ENCODE results near the gene RARG. TPM values are rescaled to one million over a fixed set of nuclear protein-coding genes. Genes with fewer than 3 reads are reported as not detected.

Gene RARG
- total and polyA plus RNA-seq, 2 of the 4 experiments (the other 2 are of a cell fraction): 7.9 to 30.9 TPM

DNA sequence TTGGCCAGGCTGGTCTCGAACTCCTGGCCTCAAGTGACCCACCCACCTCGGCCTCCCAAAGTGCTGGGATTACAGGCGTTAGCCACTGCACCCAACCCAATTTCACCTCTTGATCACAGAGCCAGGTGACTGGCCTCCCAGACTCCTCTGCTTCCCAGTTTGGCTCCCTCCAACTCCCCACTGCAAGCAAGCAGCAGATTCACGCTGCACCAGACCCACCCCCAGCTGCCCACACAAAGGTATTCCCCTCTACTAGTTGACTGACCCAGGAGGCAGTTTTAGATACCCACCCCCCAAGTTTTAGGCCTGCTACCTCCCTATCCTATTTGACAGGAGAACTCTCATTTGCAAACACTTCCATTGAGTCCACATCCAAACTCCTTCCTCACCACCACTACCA is 5.2 kb downstream of the RARG start:
- TF ChIP-seq, protein P1, sequence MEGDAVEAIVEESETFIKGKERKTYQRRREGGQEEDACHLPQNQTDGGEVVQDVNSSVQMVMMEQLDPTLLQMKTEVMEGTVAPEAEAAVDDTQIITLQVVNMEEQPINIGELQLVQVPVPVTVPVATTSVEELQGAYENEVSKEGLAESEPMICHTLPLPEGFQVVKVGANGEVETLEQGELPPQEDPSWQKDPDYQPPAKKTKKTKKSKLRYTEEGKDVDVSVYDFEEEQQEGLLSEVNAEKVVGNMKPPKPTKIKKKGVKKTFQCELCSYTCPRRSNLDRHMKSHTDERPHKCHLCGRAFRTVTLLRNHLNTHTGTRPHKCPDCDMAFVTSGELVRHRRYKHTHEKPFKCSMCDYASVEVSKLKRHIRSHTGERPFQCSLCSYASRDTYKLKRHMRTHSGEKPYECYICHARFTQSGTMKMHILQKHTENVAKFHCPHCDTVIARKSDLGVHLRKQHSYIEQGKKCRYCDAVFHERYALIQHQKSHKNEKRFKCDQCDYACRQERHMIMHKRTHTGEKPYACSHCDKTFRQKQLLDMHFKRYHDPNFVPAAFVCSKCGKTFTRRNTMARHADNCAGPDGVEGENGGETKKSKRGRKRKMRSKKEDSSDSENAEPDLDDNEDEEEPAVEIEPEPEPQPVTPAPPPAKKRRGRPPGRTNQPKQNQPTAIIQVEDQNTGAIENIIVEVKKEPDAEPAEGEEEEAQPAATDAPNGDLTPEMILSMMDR (conservative IDR thresholded peaks at IDR 0.05; ENCODE audit: low read depth, low read length): no peak
- no peak for TF ChIP-seq RFX5 (IDR thresholded peaks at IDR 0.05; ENCODE audit: low read depth, low read length)
- Histone ChIP-seq H3K9me3 (ENCODE audit: control insufficient read depth, insufficient read depth, low read length) (no peaks in the 10 kb centered on the region), H3K56ac (ENCODE audit: extremely low read depth, insufficient read depth, low read length) (no peak overlapping the region), H3K4ac (ENCODE audit: low read depth, low read length) (no peak overlapping the region), H3K79me1 (ENCODE audit: low read depth in 1 of 2, low read length in 2 of 2) (peaks cover 5 to 48% of the 10 kb centered on the region in 2 experiments; a peak in 3 of 4 replicates), H3K4me2 (ENCODE audit: low read depth, low read length) (no peak overlapping the region), H2BK120ac (ENCODE audit: low read depth, low read length) (no peak overlapping the region), H4K8ac (ENCODE audit: low read depth in 2 of 2, low read length in 2 of 2) (no peak overlapping the region), H2BK15ac (ENCODE audit: low read depth, low read length) (no peak overlapping the region), H3K4me1 (ENCODE audit: control insufficient read depth, insufficient read depth, low read length) (peaks cover 34% of the 10 kb centered on the region), H3K27me3 (ENCODE audit: control insufficient read depth, insufficient read depth, low read length) (no peaks in the 10 kb centered on the region), H3K18ac (ENCODE audit: low read depth, low read length) (no peak overlapping the region), H4K91ac (ENCODE audit: insufficient read depth, low read depth, low read length) (no peak overlapping the region), H3K23ac (ENCODE audit: low read depth, low read length) (no peak overlapping the region), H4K5ac (ENCODE audit: low read depth, low read length) (no peak overlapping the region), H3K36me3 (ENCODE audit: control insufficient read depth, insufficient read depth, low read length) (peaks cover 4% of the 10 kb centered on the region; the same call in 1 of the 2 replicates), H2AK9ac (replicated peaks; ENCODE audit: low read depth, low read length, poor library complexity) (no peak overlapping the region), H2AFZ (replicated peaks; ENCODE audit: low read length, poor library complexity) (no peak overlapping the region), H2BK20ac (ENCODE audit: low read depth, low read length) (no peak overlapping the region), H3K14ac (replicated peaks; ENCODE audit: low read depth, low read length) (no peak overlapping the region), H2BK5ac (ENCODE audit: low read depth, low read length, poor library complexity, severe bottlenecking) (no peak overlapping the region), H2AK5ac (ENCODE audit: low read depth, low read length) (no peak overlapping the region), H3K9me1 (ENCODE audit: insufficient read depth, low read length) (peaks cover 30% of the 10 kb centered on the region), H3K4me3 (ENCODE audit: insufficient read depth, low read depth, low read length) (no peak overlapping the region), H4K20me1 (ENCODE audit: insufficient read depth, low read length) (no peaks in the 10 kb centered on the region), H3K27ac (ENCODE audit: insufficient read depth, low read length) (no peak overlapping the region), H3K9ac (ENCODE audit: low read depth, low read length) (no peak overlapping the region)
- BruUV-seq (replicated peaks): no TSS peak
- in situ Hi-C loops (cut with MboI; ENCODE audit: low sequenced_read_pairs): no loop called here
- no peak for DNase-seq
- ATAC-seq (ENCODE audit: low read depth): no peak
- dilution Hi-C loops (cut with HindIII; ENCODE audit: low sequenced_read_pairs, unreplicated experiment): no loop called here
- CTCF ChIA-PET: no interaction called here
- POLR2A ChIA-PET (ENCODE audit: unreplicated experiment): no interaction called here
- WGBS, 2 experiments (ENCODE audit: extremely low coverage in 2 of 2, insufficient read length in 1 of 2): 100% methylated on average over 1 of the region's 4 CpGs; no CpG with 5 or more reads in 1 of the 2 experiments
- intact Hi-C loops (cut with micrococcal nuclease): no loop called here
